Stimulated activated CD4-positive, alpha-beta T cell treated with anti-CD3 and anti-CD28 coated beads, Interleukin-2, amount 100 ng/mL, for 48 hours (primary cell): ENCODE measurements around the gene AXIN1.
"Not testable (repeated sequence)": the region's sequence is repeated elsewhere in the genome, so short reads cannot be mapped to it uniquely, and the experiment has no call there.

Experiments
- DNase-seq, 2 donors: peaks; one replicate each; pipeline ENCODE4 v3.0.0-alpha.2; 2020

AXIN1 gene

DNA sequence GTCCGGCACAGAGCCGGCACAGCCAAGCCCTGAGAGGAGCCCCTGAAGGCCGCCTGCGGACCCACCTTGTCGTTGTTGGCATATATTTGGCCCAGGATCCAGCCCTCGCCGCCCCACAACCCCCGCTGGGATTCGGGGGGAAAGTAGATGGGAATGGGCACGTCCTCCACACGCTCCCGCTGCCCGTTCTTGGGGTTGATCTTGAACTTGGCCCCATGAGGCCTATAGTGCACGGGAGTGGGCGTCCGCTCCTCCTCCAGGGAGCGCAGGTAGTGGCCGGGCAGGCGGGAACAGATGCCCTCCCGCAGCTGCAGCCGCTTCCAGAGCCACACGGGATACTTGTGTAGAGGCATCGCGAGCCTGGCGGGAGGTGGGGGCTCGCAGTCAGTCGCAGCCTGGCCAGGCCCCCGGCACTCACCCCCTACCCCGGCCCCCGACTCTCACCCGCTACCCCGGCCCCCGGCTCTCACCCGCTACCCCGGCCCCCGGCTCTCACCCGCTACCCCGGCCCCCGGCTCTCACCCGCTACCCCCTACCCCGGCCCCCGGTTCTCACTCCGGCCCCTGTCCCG, 17.4 kb upstream of the AXIN1 start:
- DNase-seq: no peak

DNA sequence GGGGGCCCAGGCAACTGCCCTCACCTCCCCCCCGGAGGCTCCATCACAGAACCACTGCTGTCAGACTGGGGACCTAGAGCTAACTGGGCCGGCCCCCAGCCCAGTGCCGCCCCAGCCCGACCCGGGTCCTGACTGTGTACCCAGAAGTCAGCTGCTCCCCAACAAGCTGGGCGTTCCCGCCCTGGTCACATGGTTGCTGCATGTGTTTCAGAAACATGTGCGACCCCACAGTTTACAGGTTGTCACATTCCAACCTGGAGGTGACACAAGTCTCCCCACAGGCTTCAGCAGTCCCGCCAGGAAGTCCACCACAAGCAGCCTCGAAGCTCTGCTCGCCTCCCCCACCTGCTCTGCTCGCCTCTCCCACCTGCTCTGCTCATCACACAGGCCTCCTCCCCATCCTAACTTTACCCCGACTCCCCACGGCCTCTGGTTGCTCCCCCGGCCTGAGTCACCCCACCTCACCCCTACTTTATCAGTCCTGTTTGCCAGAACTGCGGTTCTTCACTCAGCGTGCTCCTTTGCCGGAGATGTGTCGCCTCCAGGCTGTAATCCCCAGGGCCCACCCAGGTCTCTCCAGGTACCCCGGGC, 16.8 kb upstream of the AXIN1 start:
- DNase-seq: no peak

DNA sequence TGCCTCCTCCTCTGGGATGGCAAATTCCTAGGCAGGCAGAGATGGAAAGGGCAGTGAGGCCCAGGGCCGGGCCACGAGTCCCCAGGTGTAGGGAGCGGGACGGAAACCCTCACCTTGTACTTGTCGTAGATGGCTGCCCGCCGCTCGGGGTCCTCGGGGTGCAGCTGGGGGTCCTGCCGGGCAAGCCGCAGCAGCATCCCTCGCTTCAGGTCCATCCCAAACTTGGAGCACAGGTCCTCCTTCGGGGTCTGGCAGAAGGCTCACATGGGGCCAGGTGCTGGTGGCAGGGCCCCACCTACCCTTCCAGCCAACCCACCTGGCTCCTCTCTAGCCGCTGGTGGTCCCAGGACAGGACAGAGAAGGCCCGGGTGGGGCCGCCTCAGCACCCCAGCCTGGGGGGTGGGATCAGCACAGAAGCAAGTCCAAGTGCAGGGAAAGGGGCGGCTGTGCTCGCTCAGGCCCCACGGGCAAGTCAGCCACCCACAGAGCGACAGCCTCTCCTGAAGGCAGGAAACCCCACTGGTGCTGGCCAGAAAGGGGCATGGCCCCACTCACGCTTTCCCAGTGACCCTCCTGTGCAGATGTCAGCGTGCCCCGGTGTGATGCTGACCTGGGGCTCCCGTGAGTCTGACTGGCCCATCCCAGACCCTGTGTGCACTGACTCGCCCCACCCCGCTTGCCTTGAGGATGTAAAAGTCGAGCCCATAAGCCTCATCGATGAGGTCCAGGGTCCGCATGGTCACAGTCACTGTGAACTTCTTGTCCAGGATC, 16.1 kb upstream of the AXIN1 start:
- no peak for DNase-seq

DNA sequence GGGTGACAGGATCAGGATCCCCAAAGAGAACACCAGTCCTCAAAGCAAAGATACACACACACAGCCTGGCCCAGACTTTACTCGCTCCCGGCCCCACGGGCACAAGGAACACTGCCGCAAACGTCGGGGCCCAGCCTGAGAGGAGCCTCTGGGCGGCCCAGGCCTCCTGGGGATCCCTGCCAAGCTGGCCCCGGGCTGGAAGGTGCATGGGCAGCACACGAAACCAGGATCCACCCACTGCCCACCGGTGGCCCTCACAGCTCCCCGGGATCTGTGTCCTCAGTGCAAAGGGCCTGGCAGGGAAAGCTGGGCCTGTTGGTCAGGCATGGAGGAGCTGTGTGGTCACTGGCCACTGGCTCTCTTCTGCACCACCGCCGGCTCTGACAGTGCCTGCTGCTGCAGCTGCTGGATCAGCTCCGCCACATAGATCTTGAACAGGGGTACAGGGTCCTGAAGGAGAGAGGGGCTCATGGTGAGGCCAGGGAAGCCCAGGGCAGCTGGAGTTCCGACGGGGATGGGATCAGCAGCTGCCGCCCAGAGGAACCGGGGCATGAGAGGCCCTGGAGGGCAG, 14.9 kb upstream of the AXIN1 start:
- no peak for DNase-seq

DNA sequence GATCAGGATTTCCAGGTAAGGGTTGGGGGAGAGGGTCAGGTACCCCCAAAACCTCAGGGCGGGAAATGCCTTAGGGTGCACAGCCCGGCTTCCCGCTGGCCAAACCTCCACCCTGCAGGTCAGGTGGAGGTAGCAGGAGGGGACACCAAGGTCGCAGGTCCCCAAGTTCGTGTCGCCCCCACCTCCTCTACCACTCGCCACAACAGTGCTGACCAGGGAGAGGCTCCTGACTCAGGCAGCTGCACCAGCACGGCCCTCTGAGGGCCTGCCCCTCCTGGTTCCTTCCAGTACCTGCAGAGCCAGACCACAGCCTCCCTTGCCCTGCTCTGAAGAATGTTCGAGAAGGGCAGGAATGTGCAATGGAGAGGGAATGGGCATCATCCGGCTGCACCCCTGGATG, 14.0 kb upstream of the AXIN1 start:
- no peak for DNase-seq

DNA sequence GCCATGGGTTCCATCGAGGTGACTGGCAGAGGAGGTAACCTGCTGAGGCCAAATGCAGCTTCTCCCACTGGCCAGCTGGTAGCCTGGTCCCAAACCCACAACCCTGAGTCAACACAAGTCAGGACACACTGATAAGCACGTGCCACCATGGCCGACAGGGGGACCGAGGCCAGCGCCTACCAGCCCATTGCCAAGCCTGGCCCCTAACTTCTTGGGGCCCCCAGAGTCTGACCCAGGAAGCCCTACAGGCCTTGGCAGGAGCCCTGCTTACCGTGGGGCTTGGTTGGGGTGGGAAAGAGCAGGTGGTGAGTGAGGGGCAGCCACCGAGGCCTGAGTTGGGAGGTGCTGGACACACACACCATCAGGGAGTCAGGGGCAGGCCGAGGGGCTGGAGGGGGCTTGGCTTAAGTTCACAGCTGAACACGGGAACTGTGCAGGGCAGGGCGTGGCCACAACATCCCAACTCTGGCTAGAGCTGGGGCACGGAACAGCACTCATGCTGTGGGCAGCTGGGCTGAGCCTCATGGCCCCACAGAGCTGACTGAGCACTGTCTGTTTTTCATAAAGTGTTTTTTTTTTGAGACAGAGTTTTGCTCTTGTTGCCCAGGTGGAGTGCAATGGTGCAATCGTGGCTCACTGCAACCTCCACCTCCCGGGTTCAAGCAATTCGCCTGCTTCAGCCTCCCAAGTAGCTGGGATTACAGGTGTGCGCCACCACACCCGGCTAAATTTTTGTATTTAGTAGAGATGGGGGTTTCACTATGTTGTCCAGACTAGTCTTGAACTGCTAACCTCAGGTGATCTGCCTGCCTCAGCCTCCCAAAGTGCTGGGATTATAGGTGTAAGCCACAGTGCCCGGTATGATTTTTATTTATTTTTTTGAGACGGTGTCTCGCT, 12.3 kb upstream of the AXIN1 start:
- DNase-seq: no peak

DNA sequence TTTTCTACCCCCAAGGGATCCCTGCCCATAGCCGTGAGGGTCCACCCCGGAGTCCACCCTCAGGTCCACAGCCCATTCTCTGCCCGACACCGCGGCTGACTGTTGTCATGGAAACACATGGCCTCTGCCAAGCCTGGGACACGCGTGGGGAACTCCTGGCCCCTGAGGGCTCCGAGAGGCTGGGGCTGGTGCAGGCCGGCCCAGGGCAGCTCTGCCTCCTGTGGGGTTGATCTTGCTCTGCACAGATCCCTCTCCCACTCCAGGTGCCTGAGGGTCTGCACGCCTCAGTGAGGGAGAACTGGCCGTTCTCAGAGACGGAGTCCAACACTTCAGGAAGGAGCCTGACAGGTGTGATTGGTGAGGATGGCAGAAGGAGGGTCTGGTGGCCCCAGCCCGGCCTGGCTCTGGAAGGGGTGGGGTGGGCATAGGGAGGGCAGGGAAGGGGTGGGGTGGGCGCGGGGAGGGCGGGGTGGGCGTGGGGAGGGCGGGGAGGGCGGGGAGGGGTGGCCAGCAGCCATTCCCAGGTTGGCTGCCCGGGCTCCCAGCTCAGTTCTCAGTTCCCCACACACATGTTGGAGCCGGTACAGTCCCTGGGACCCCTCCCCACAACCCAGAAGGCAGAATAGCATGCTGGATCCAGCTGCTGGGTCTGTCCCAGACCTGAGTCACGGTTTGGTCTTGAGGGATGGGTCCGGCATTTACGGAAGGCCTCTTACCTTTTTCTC, 11.4 kb upstream of the AXIN1 start:
- DNase-seq: no peak

DNA sequence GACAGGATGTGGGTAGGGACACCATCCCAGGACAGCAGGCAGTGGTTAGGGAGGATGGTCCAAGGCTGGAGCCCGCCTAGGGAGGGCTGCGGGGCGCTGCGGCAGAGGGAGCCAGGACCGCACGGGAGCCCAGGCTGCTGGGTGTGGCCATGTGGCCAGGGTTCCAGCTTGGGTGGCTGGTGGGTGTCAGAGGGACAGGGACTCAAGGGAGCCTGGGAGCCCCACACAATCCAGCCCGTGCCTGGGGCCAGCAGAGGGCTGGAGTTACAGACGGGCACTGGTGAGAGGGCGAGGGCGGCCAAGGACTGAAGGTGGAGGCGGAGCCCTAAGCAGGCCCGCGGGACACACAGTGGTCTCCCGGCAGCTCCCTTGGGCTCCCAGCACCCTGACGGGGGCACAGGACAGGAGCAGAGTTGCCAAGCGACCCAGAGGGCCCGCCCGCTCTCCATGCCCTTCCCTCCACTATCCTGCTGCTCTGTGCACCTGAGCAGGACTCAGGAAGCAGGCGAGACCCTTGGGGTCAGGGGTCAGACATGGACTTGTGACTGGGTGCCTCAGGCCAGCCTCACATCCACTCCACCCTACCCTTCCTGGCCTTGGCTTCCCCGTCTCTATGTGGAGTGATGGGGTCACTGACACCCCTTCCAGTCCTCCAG, 10.7 kb upstream of the AXIN1 start:
- DNase-seq: no peak

DNA sequence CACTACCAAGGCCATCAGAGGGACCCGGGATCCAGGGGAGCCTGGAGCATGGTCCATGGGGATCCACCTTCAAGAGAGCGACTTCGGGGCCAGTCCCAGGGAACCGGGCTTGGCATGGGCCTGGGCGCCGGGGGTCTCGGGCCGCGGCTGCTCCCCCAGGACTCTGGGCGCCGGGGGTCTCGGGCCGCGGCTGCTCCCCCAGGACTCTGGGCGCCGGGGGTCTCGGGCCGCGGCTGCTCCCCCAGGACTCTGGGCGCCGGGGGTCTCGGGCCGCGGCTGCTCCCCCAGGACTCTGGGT, 10.1 kb upstream of the AXIN1 start:
- not testable (repeated sequence) for DNase-seq

DNA sequence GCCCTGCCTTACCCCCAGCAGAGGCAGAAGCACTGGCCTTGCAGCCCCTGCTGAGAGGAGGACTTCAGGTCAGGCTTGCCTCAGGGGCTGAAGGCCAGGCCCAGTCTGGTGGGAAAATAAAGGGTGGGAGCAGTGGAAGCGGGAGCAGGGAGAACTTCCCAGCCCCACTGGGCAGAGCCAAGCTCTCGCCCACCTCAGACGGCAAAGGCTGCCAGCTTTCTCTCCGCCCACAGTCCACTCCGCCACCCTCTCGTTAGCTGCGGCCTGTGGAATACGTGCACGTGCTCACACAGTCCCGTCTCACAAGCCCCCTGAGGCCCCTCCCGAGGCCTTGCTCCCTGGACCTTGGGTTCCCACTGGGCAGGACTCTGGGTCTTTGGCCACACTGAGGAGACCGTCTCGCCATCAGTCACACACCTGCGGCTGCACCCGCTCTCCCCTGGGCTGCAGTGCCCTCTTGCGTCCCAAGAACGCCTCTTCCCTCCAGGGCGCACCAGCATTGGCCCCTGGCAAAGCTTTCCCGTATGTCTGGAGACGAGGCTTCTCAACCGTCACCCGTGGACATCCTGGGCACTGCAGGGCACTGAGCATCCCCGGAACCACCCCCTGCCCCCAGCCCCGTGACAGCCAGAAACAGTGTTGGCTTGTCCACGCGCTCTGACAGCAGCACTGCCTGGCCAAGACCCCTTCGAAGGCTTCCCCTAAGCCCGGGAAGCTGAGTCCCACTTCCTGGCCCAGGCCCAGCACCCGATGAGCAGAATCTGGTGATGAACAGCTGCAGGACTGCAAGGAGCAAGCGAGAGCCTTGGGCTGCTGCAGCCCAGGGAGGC, 9.6 kb upstream of the AXIN1 start:
- DNase-seq: peak; percentile 61 to 65

DNA sequence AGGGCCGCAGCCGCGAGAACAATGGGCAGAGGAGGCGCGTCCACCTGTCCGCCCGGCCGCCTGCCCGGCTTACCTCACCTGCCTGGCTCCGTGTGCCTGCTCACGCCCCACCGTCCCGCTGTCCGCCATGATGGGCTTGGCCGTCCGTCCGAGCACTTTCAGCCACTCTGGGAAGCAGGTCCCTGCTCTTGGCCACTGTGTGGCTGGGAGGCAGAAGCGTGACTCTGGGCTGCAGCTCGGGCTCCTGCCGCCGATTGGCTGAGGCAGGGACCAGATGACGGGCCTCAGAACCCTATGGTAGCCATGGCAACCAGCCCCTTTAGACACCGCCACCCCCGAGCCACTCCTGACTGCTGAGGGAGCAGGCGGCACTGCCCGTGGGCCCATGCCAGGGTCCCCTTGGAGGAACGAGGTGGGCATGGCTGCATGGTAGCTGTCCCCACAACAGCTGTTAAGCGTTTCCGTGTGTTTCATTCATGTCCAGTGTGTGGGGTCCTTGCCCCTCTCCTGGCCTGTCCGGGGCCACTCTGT, 8.9 kb upstream of the AXIN1 start:
- no peak for DNase-seq

DNA sequence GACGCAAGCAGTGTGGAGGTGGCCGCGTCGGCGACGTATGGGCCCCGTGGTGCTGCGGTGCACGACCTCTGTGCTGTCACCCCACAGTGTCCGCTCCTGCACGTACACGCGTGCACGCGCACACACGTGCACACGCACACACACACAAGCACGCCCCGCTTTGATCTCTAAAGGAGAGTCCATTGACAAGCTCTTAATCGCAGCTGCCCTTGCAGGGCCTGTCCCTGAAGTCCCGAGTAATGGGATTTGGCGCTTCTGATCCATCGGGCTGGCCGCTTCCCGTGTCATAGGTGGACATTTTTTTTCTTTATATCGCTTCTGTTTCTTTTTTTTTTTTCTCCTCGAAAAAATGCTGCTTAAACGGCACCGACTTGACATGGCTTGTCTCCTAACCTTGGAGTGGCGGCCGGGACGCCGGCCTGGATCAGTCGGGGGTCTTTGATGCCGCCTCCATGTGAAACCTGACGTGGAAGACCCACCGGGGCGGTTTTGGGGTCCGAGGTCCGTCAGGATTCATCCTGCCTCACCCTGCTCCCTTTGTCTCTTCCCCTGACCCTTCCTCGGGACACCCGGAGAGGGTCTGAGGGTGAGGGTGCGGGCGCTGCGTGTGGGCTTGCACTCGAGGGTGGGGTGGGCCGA, 8.3 kb upstream of the AXIN1 start:
- no peak for DNase-seq

DNA sequence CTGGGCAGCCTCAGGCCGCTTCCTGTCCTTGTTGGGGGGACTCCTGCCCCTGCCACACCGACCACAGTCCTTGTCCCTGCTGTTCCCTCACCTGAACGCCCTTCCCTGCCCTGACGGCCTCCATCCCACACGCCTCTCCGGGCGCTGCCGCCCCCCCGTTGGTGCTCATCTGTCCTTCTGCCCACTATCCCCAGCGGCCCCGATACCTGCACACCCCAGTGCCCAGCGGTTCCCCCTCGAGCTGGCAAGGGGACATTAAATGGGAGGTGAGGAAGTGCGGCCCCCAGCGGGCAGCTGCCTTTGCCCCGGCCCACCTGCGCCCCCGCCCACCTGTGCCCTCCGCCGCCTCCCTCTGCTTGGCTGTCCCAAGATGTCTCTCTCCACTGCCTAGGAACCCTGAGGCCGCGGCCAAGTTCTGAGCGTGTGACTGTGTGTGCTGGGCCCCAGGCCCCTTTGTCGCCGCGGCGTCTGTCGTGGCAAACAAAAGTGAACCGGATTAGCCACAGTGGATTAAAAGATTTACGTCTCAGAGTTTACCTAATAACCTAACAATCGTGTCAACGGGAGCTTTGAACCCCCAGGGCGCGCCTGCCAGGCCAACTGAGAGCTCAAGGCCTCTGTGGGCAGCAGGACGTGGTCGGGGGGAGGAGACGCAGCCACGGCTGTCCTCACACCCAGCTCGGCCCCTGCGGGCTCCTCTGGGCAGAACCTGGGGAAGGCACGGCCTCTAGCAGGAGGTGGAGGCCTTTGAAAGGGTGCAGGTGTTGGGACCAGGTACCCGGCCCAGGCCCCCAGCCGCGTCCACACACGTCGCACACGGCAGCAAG, 7.6 kb upstream of the AXIN1 start:
- no peak for DNase-seq

DNA sequence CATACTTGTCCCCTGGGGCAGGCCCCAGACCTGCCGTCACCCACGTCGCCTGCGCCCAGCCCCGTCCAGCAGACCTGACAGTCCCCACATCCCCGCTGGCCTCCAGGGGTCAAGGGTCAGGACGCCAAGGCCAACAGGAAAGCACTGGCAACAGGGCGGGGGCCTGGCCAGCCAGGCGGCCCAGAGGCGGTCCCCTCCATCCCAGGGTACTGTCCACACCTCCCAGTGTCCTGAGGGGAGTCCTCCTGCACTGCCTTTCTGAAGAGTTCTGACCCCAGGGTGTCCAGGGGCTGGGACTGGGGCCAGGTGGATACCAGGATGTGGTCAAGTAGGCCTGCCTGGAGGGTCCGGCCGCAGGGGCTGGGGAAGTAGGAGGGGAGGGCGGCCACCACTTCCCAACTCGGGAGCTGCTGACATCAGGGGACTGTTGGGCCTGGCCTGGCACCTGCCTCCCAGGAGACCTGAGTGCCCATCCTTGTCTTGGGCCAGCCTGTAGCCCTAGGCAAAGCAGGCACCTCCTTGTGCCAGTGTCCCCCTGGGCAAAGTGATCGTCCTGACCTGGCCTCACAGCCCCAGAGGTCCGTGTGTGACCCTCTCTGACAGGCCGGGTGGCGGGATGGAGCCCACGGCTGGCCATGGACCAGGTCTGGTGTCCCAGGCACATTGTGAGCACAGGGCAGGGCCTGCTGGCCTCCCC, 6.7 kb upstream of the AXIN1 start:
- DNase-seq: no peak

DNA sequence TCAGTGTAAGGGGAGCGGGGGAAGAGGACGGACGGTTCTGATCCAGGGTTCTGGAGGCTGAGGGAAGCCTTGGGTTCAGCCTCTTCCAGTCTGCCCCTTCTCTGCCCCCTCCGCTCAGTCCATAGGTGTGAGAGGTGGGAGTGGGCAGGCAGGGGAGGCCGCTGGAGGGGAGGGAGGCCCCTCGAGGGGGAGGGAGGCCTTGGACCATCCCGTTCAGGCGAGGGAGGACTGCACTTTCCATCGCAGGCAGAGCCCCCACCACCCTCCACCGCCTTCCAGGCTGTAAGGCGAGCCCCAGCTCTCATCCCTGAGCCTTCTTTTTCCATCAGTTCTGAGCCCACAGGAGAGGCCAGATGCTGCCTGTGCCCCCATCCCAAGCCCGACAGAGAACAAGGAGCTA, 4.2 kb upstream of the AXIN1 start:
- no peak for DNase-seq

DNA sequence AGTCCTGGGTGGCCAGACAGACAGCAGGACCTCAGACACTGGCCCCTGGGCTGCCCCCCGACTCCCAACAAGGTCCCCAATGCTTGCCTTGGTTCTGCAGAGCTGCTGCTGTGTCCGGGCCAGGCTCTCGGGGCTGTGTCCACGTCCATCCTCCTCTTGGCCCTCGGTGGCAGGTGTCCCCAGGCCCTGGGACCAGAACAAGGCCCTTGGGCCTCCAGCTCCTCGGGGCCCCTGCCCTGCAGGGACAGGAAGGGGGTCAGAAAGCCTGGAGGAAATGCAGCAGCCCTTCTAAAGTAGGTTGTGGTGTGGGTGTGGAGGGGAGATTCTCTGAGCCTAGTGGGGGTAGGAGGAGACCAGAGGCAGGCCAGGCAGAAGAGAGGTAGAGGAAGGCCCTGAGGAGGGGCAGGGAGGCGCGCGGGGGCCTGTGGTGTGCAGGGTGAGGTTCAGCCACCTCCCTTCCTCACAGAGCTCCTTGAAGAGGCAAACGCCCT, 2.5 kb upstream of the AXIN1 start:
- no peak for DNase-seq

DNA sequence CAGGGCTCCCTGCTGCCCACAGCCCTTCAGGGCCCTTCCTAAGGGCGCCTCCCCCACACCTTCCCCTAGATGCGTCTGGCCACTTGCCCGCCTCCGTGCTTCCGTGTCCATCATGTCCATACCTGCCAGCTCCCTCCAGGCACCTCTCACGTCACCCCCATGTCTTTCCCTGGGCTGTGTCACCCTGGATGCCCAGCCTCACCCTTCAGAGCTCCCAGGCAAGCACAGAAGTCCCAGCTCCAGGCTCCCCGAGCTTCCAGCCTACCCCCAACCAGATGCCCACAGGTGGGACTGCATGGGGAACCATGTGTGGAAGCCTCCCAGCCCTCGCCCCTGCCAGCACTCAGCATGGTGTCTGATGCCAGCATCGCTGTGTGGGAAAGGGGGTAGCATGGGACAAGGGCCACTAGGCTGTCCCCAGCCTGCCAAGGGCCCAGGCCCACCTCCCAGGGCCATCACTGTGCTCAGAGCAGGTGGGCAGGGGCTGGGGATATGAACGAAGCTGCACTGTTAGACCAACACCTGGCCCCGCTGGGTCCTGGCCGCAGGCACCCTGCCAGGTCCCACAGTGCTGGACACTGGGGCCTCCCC, 1.9 kb upstream of the AXIN1 start:
- DNase-seq: no peak
